Stimulated activated effector memory CD8-positive, alpha-beta T cell treated with anti-CD3 and anti-CD28 coated beads, Interleukin-12 subunit alpha, Interleukin-12 subunit beta, amount 100 ng/mL, for 72 hours (primary cell): ENCODE measurements around the gene ARF1.
A peak's percentile ranks its signal among the peaks of the same experiment; 100 is the strongest.

ENCODE experiments used
- ATAC-seq: fragments of 150-1000 bp; cut with Tn5 transposase; 2 replicates; pipeline ENCODE4 v1.10.0; 2021
- DNase-seq, 2 donors: peaks; one replicate each; pipeline ENCODE4 v3.0.0; 2021 to 2022; ENCODE audit warnings: low spot score in 2 of 2
- H3K27ac Mint-ChIP-seq: one replicate; pipeline ENCODE4 v1.8.0; 2022; ENCODE audit warnings: mild to moderate bottlenecking, mixed read lengths
- H3K36me3 Mint-ChIP-seq: one replicate; pipeline ENCODE4 v1.8.0; 2022; ENCODE audit warnings: mild to moderate bottlenecking, mixed read lengths
- H3K4me1 Mint-ChIP-seq: one replicate; pipeline ENCODE4 v1.8.0; 2022; ENCODE audit warnings: mixed read lengths
- H3K4me3 Mint-ChIP-seq: one replicate; pipeline ENCODE4 v1.8.0; 2022; ENCODE audit warnings: mild to moderate bottlenecking, mixed read lengths
- H3K9me3 Mint-ChIP-seq: one replicate; pipeline ENCODE4 v1.8.0; 2022; ENCODE audit warnings: mixed read lengths

ARF1 gene

GRCh38 chr1:228125185-228125584 is 42.7 kb downstream of the ARF1 start:
- DNase-seq = no peak
- Mint-ChIP-seq H3K36me3 (no peaks in the 10 kb centered on the region), H3K9me3 (no peaks in the 10 kb centered on the region), H3K27ac (no peak overlapping the region), H3K4me1 (no peaks in the 10 kb centered on the region), H3K4me3 (no peak overlapping the region)
- ATAC-seq = no peak

GRCh38 chr1:228131766-228132165 is 49.3 kb downstream of the ARF1 start:
- Mint-ChIP-seq H3K9me3 (no peaks in the 10 kb centered on the region), H3K4me3 (no peak overlapping the region), H3K27ac (no peak overlapping the region), H3K36me3 (no peaks in the 10 kb centered on the region), H3K4me1 (peaks cover 7% of the 10 kb centered on the region)
- ATAC-seq = no peak
- DNase-seq = no peak

DNA sequence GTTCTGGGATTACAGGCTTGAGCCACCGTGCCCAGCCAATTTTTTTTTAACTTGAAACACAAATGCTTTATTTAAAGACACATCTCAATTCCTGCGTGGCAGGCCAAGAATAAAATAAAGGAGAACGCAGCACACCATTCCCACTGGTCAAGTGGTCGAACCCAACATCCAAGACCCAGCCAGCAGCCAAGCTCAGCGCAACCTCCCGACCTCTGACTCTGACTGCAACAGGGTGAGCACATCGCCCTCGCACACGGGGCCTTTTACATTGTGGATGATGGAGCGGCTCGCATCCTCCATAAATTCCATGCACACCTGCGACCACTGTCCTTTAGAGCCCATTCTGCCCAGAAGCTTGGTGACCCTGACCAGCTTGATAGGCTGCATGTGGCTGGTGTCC is 52.1 kb downstream of the ARF1 start:
- peak overlapping the region; percentile 63 for H3K27ac Mint-ChIP-seq
- peaks cover 15% of the 10 kb centered on the region for H3K4me1 Mint-ChIP-seq
- no peak overlapping the region for H3K4me3 Mint-ChIP-seq
- peaks cover 2% of the 10 kb centered on the region for H3K36me3 Mint-ChIP-seq
- no peaks in the 10 kb centered on the region for H3K9me3 Mint-ChIP-seq
- ATAC-seq (no peak), DNase-seq (no peak)

GRCh38 chr1:228136901-228137300 is 54.4 kb downstream of the ARF1 start:
- ATAC-seq = no peak
- Mint-ChIP-seq H3K36me3 (peaks cover 13% of the 10 kb centered on the region), H3K4me1 (peaks cover 15% of the 10 kb centered on the region), H3K27ac (peak overlapping the region; percentile 63), H3K9me3 (no peaks in the 10 kb centered on the region), H3K4me3 (no peak overlapping the region)
- DNase-seq = no peak

- no peak for DNase-seq
- ATAC-seq = no peak
- peaks cover 40% of the 10 kb centered on the region for H3K4me1 Mint-ChIP-seq
- H3K27ac Mint-ChIP-seq = peak overlapping the region; percentile 84
- no peaks in the 10 kb centered on the region for H3K9me3 Mint-ChIP-seq
- H3K36me3 Mint-ChIP-seq = peaks cover 31% of the 10 kb centered on the region
- peak overlapping the region; percentile 93 for H3K4me3 Mint-ChIP-seq
These were observed 57.0 kb downstream of the ARF1 start for GRCh38 chr1:228139406-228139930.

DNA sequence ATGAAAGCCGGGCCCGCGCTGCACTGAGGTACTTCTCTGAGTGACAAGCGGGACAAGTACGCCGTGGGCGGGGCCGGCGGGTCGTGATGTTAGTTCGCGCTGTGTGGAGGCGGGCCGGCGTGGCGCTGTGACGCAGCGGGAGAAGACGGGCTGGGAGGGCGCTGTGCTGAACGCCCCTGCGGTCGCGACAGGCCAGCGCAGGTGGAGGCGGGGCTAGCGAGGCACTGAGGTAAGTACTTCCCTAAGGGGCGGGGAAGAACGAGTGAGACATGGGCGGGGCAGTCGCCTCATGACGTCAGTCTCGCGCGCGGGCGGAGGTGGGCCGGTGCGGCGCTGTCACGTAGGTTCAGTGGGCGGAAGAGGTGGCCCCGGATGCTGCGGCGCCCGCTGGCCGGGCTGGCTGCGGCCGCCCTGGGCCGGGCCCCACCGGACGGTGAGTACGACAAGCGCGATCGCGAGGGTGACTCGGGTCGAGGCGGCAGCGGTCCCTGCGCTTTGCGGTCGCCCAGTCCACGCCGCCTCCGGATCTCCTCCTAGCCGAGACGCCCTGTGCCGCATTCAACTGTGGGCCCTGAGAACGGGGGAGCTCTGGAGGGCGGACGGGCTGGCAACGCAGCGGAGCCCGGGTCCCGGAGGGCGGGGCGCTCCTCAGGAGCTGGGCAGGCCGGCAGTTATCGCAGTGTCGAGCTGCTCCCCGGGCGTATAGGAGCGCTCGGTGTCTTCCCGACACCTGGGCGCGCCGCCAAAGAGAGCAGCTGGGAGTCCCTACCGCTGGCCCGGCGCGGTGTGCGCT is 57.6 kb downstream of the ARF1 start, which contains the start of gene GUK1:
GUK1 (plus strand) TSS at position 349 of the 793 bp plus-strand sequence; CDS start at position 373, 24 bp downstream.
- H3K36me3 Mint-ChIP-seq = peaks cover 31% of the 10 kb centered on the region
- peak within 1 kb of the TSS; percentile 84 for H3K27ac Mint-ChIP-seq
- DNase-seq = peak; percentile 99 to 100
- peaks cover 46% of the 10 kb centered on the region for H3K4me1 Mint-ChIP-seq
- H3K9me3 Mint-ChIP-seq = no peaks in the 10 kb centered on the region
- ATAC-seq = peak; percentile 92
- H3K4me3 Mint-ChIP-seq = peak within 1 kb of the TSS; percentile 93

DNA sequence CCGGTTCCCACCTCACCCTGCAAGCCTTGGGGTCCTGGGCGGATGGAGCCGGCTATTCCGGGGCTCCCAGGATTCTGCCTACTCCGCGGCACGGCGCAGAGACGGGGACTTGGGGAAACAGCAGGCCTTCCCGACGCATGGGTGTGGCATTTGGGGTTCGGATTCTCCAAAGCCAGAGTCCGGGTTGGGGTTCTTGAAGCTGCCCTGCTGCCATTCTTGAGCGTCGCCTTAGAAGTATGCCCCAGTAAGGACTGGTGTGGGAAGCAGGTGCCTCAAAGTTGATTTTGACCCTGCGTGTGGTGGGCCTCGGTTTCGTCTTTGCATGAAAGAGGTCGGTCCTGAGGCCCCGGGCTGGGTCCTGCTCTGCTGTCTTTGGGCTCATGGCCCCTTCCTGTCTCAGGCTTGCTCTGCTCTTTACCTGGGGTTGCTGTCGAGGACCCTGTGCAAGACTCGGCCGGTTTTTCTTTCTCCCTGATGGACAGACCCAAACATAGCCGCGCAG is 58.3 kb downstream of the ARF1 start:
- Mint-ChIP-seq H3K4me1 (peaks cover 46% of the 10 kb centered on the region), H3K4me3 (peak overlapping the region; percentile 93)
- ATAC-seq = no peak

GRCh38 chr1:228141226-228142044 is 58.9 kb downstream of the ARF1 start:
- no peaks in the 10 kb centered on the region for H3K9me3 Mint-ChIP-seq
- peak overlapping the region; percentile 84 for H3K27ac Mint-ChIP-seq
- H3K36me3 Mint-ChIP-seq = peaks cover 31% of the 10 kb centered on the region
- DNase-seq (peak in 1 of 2 donors; percentile 59), ATAC-seq (no peak)
- H3K4me1 Mint-ChIP-seq = peaks cover 42% of the 10 kb centered on the region
- peak overlapping the region; percentile 93 for H3K4me3 Mint-ChIP-seq

More for the DNA sequence above, 58.3 kb downstream of the ARF1 start:
- peak overlapping the region; percentile 84 for H3K27ac Mint-ChIP-seq
- H3K36me3 Mint-ChIP-seq = peaks cover 31% of the 10 kb centered on the region
- H3K9me3 Mint-ChIP-seq = no peaks in the 10 kb centered on the region
- DNase-seq = peak in 1 of 2 donors; percentile 66

DNA sequence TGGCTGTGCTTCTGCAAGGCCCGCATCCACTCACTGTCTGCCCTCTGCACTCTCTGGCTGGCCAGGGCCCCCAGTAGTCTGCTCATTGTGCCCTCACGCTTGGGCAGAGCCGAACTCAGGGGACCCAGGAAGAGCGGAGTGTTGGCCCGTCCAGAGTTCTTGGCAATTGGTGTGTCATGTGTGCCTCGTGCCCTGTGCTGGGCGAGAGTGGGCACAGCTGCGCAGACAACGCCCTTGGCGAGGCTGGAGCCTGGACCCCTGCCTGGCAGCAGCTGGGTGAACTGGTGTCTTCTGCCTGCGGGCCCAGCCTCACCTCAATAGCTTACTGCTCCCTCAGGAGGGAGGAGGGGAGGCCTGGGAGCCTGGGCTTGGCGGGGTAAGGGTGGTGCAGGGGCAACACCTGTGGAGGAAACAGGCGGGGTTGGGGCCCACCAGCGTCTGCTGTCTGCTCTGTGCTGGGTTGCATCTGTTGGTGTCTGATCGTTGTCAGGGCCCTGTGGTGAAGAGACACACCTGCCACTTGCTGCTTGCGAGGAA is 59.7 kb downstream of the ARF1 start:
- Mint-ChIP-seq H3K4me3 (peak overlapping the region; percentile 93), H3K4me1 (peaks cover 35% of the 10 kb centered on the region), H3K27ac (peak overlapping the region; percentile 84), H3K36me3 (peaks cover 31% of the 10 kb centered on the region), H3K9me3 (no peaks in the 10 kb centered on the region)
- peak in 1 of 2 donors; percentile 49 for DNase-seq
- ATAC-seq = no peak

GRCh38 chr1:228142701-228143136 is 60.2 kb downstream of the ARF1 start:
- ATAC-seq (no peak), DNase-seq (no peak)
- peak overlapping the region; percentile 84 for H3K27ac Mint-ChIP-seq
- peaks cover 31% of the 10 kb centered on the region for H3K4me1 Mint-ChIP-seq
- H3K9me3 Mint-ChIP-seq = no peaks in the 10 kb centered on the region
- H3K4me3 Mint-ChIP-seq = peak overlapping the region; percentile 93
- peaks cover 31% of the 10 kb centered on the region for H3K36me3 Mint-ChIP-seq

GRCh38 chr1:228143480-228144192 is 61.1 kb downstream of the ARF1 start:
- ATAC-seq (no peak), DNase-seq (no peak)
- H3K4me3 Mint-ChIP-seq = peak overlapping the region; percentile 93
- peaks cover 31% of the 10 kb centered on the region for H3K4me1 Mint-ChIP-seq
- peak overlapping the region; percentile 84 for H3K27ac Mint-ChIP-seq
- H3K9me3 Mint-ChIP-seq = no peaks in the 10 kb centered on the region
- H3K36me3 Mint-ChIP-seq = peaks cover 31% of the 10 kb centered on the region

- Mint-ChIP-seq H3K4me3 (peak overlapping the region; percentile 93), H3K9me3 (no peaks in the 10 kb centered on the region), H3K4me1 (peaks cover 31% of the 10 kb centered on the region), H3K27ac (peak overlapping the region; percentile 32), H3K36me3 (peaks cover 31% of the 10 kb centered on the region)
- ATAC-seq (no peak), DNase-seq (no peak)
These were observed 61.9 kb downstream of the ARF1 start for GRCh38 chr1:228144193-228144992.

GRCh38 chr1:228144993-228145343 is 62.5 kb downstream of the ARF1 start:
- H3K36me3 Mint-ChIP-seq = peaks cover 25% of the 10 kb centered on the region
- no peak for ATAC-seq
- H3K9me3 Mint-ChIP-seq = no peaks in the 10 kb centered on the region
- no peak overlapping the region for H3K4me3 Mint-ChIP-seq
- peak overlapping the region; percentile 32 for H3K27ac Mint-ChIP-seq
- DNase-seq = no peak
- H3K4me1 Mint-ChIP-seq = peaks cover 31% of the 10 kb centered on the region
